Right lobe of liver (tissue), 6 donors: Measurements from ENCODE around the gene PI16. TPM values are rescaled to one million over a fixed set of nuclear protein-coding genes. Genes with fewer than 3 reads are reported as not detected.
A peak's percentile ranks its signal among the peaks of the same experiment; 100 is the strongest.

Experiments
- ATAC-seq, 4 donors: fragments of 200-7000 bp; cut with Tn5 transposase; one replicate each; pipeline ENCODE4 v1.9.1; 2020; ENCODE audit warnings: mild to moderate bottlenecking in 4 of 4, moderate library complexity in 4 of 4
- DNase-seq, 3 donors: peaks; one replicate each; pipeline ENCODE4 v3.0.0-alpha.2; 2020
- H3K27ac ChIP-seq, 3 donors: fragments of 200-600 bp; one replicate each; pipeline ENCODE4 v1.8.0; 2022
- H3K27me3 ChIP-seq, 2 donors: fragments of 200-600 bp; one replicate each; pipeline ENCODE4 v1.8.0; 2022
- H3K36me3 ChIP-seq, 4 donors: fragments of 200-600 bp; sonication (generic) in 1 of 4; one replicate each; pipeline versions ENCODE4 v1.5.1 to v1.8.0; 2017 to 2022; ENCODE audit warnings: control low read depth in 1 of 4
- H3K4me1 ChIP-seq, 4 donors: fragments of 200-600 bp; sonication (generic) in 1 of 4; one replicate each; pipeline versions ENCODE4 v1.5.1 to v1.8.0; 2017 to 2022; ENCODE audit warnings: control low read depth in 1 of 4
- H3K4me3 ChIP-seq, 3 donors: fragments of 200-600 bp; one replicate each; pipeline ENCODE4 v1.8.0; 2022
- H3K9me3 ChIP-seq, 4 donors: fragments of 200-600 bp; sonication (generic) in 1 of 4; one replicate each; pipeline versions ENCODE4 v1.5.1 to v1.8.0; 2017 to 2022; ENCODE audit warnings: control low read depth in 1 of 4
- POLR2A ChIP-seq: fragments of 450-650 bp; IDR thresholded peaks from one replicate; pipeline ENCODE4 v1.6.1; 2017; ENCODE audit warnings: antibody characterized with exemption, mild to moderate bottlenecking
- WGBS: methylation state at CpG from one replicate; pipeline ENCODE4 v1.1.6; 2018; ENCODE audit warnings: low coverage, low lambda C conversion rate; ENCODE audit not compliant: insufficient coverage; ENCODE audit errors: missing lambda C conversion rate; 5-methylcytosine and 5-hydroxymethylcytosine counted together
- intact Hi-C, 2 donors: fragments of 100-400 bp; cut with DNase I; formaldehyde crosslinking; loops; one replicate each; pipeline versions ENCODE4 v1.11.2 to v1.14.1; 2022
- total RNA-seq, 6 experiments: library from RNA; depleted of rRNA in 2 of 6; stranded (reverse); fragments of >200 nt in 2 of 6; fragmentation: NEBNext Ultra II Directional in 3 of 6; extraction: Animal tissue kit (Norgen Biotek cat#: 25700) in 3 of 6; gene quantifications; one replicate each; pipeline versions ENCODE4 v1.1.0 to v1.2.4, GENCODE V29; 2016 to 2023
- TF ChIP-seq, protein P1 (sequence below), 4 donors: fragments of 200-600 bp in 3 of 4; fragments of 450-650 bp in 1 of 4; IDR thresholded peaks; one replicate each; pipeline versions ENCODE4 v1.5.1 to v1.8.0; 2016 to 2022; ENCODE audit warnings: antibody characterized with exemption in 4 of 4, mild to moderate bottlenecking in 2 of 4
- donor health status: DM: no; HTN: yes; CAD: no.
- donor health status: DM: no; HTN: no; CAD: no.
- donor health status: DM: no; HTN: no; CAD: no.
- donor health status: DM: no; HTN: yes; CAD: no.
- donor health status: DM: no; HTN: yes; CAD: no.

Gene PI16
- total RNA-seq, 6 experiments from 2014 or later: 0.11 to 0.42 TPM; not detected in 4

GRCh38 chr6:36955671-36956445 is 1.3 kb downstream of the PI16 start:
- Histone ChIP-seq H3K9me3 (no peaks in the 10 kb centered on the region), H3K27ac (no peak overlapping the region), H3K36me3 (no peaks in the 10 kb centered on the region), H3K27me3 (no peaks in the 10 kb centered on the region), H3K4me1 (no peaks in the 10 kb centered on the region), H3K4me3 (no peak overlapping the region)
- intact Hi-C loops: no loop called here
- TF ChIP-seq, protein P1, sequence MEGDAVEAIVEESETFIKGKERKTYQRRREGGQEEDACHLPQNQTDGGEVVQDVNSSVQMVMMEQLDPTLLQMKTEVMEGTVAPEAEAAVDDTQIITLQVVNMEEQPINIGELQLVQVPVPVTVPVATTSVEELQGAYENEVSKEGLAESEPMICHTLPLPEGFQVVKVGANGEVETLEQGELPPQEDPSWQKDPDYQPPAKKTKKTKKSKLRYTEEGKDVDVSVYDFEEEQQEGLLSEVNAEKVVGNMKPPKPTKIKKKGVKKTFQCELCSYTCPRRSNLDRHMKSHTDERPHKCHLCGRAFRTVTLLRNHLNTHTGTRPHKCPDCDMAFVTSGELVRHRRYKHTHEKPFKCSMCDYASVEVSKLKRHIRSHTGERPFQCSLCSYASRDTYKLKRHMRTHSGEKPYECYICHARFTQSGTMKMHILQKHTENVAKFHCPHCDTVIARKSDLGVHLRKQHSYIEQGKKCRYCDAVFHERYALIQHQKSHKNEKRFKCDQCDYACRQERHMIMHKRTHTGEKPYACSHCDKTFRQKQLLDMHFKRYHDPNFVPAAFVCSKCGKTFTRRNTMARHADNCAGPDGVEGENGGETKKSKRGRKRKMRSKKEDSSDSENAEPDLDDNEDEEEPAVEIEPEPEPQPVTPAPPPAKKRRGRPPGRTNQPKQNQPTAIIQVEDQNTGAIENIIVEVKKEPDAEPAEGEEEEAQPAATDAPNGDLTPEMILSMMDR (IDR thresholded peaks at IDR 0.05): no peak
- no peak for TF ChIP-seq POLR2A
- no peak for ATAC-seq
- WGBS: 50% methylated on average over 5 of the region's 9 CpGs
- peak in 1 of 3 donors; percentile 31 for DNase-seq

- intact Hi-C loops: no loop called here
- H3K4me1 ChIP-seq: no peaks in the 10 kb centered on the region
- ATAC-seq (no peak), DNase-seq (no peak)
- H3K27ac ChIP-seq: no peak overlapping the region
- no peaks in the 10 kb centered on the region for H3K36me3 ChIP-seq
- H3K9me3 ChIP-seq: no peaks in the 10 kb centered on the region
- no peak for TF ChIP-seq POLR2A
- TF ChIP-seq, protein P1 (IDR thresholded peaks at IDR 0.05): no peak
- no peak overlapping the region for H3K4me3 ChIP-seq
- H3K27me3 ChIP-seq: no peaks in the 10 kb centered on the region
Measured at GRCh38 chr6:36956446-36956820, 1.9 kb downstream of the PI16 start.

DNA sequence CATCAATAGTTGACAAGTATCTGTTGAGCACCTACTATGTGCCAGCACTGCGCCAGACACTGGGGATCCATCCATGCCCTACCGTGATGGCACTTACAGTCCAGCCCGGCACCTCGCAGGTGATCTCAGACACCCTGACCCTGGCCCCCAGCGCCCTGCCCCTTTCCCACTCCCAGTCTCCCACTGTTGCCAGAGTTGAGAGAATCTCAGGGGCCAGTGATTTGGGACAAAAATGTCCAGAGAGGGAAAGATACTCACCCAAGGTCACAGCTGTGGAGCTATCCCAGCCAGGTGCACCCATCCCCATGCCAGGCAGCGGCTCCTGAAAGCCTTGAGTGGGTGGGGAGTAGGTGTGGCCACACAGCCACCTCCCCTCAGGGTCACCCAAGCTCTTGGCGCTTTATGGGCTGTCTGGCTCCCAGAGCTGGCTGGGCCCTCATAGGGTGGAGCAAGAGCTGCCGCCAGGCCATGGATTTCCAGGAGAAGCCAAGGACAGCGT is 3.3 kb downstream of the PI16 start:
- intact Hi-C loops: no loop called here

DNA sequence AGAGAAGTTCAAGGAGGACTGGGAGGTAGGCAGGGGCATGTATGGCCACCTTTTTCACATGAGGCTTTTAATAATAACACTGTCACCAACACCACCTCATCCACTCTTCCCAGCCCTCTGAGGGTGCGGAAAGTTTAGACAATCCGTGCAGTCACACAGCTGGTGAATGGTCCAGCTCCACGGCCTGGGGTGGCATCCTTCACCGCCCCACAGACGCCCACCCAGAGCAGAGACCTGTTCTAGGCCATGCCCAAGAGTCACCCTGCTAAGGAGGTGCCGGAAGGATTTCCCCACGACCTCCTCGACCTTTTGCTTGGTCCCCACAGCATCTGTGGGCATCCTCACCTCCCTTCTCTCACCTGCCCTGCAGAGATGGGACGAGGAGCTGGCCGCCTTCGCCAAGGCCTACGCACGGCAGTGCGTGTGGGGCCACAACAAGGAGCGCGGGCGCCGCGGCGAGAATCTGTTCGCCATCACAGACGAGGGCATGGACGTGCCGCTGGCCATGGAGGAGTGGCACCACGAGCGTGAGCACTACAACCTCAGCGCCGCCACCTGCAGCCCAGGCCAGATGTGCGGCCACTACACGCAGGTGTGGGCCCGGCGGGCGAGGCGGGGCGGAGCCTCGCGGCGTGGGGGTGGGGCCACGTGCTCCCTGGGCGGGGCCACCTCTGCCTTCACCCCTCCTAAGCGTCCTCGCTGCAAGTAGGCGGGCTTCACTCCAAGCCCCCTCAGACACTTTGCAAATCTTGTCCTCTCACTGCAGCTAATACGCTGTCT is 4.4 kb downstream of the PI16 start:
- 79% methylated on average over 10 of the region's 44 CpGs for WGBS

More for the DNA sequence above, 3.3 kb downstream of the PI16 start:
- H3K4me1 ChIP-seq: no peaks in the 10 kb centered on the region
- TF ChIP-seq POLR2A: no peak
- TF ChIP-seq, protein P1 (IDR thresholded peaks at IDR 0.05): no peak
- no CpG with 5 or more reads among the region's 9 CpGs for WGBS
- H3K27ac ChIP-seq: no peak overlapping the region
- no peak for ATAC-seq
- no peaks in the 10 kb centered on the region for H3K27me3 ChIP-seq
- H3K4me3 ChIP-seq: no peak overlapping the region
- no peaks in the 10 kb centered on the region for H3K36me3 ChIP-seq
- DNase-seq: peak in 1 of 3 donors; percentile 38
- H3K9me3 ChIP-seq: no peaks in the 10 kb centered on the region

More for the DNA sequence above, 4.4 kb downstream of the PI16 start:
- no peak for TF ChIP-seq POLR2A
- TF ChIP-seq, protein P1 (IDR thresholded peaks at IDR 0.05): no peak
- no peaks in the 10 kb centered on the region for H3K27me3 ChIP-seq
- intact Hi-C loops: no loop called here
- no peaks in the 10 kb centered on the region for H3K9me3 ChIP-seq
- no peaks in the 10 kb centered on the region for H3K36me3 ChIP-seq
- no peak for DNase-seq
- no peak for ATAC-seq
- H3K4me1 ChIP-seq: no peaks in the 10 kb centered on the region
- H3K4me3 ChIP-seq: no peak overlapping the region
- H3K27ac ChIP-seq: no peak overlapping the region
